Karpas-422 (cell line): ENCODE measurements around the gene HFM1. TPM values are rescaled to one million over a fixed set of nuclear protein-coding genes. Genes with fewer than 3 reads are reported as not detected.
"Not testable (repeated sequence)": the region's sequence is repeated elsewhere in the genome, so short reads cannot be mapped to it uniquely, and the experiment has no call there.

Source experiments
- DNase-seq: peaks from one replicate; pipeline ENCODE4 v3.0.0-alpha.2; 2015
- H2AFZ ChIP-seq: fragments of 200-600 bp; sonication (generic); 2 replicates; pipeline ENCODE4 v1.6.1; 2014; ENCODE audit warnings: antibody characterized with exemption, low read length, mixed read lengths
- H3K27ac ChIP-seq: fragments of 200-600 bp; sonication (generic); 2 replicates; pipeline ENCODE4 v1.5.1; 2014; ENCODE audit warnings: mild to moderate bottlenecking, low read length, moderate library complexity
- H3K27me3 ChIP-seq: fragments of 200-600 bp; sonication (generic); 2 replicates; pipeline ENCODE4 v1.6.1; 2014; ENCODE audit warnings: low read length, mixed read lengths
- H3K36me3 ChIP-seq: fragments of 200-600 bp; sonication (generic); 2 replicates; pipeline ENCODE4 v1.6.1; 2014; ENCODE audit warnings: low read length, mixed read lengths; ENCODE audit not compliant: insufficient read depth
- H3K4me1 ChIP-seq: fragments of 200-600 bp; sonication (generic); 2 replicates; pipeline ENCODE4 v1.6.1; 2014; ENCODE audit warnings: mild to moderate bottlenecking, low read length, mixed read lengths
- H3K4me2 ChIP-seq: fragments of 200-600 bp; sonication (generic); 2 replicates; pipeline ENCODE4 v1.6.1; 2014; ENCODE audit warnings: low read length, low read depth, mild to moderate bottlenecking; ENCODE audit not compliant: poor library complexity, severe bottlenecking
- H3K4me3 ChIP-seq: fragments of 200-600 bp; sonication (generic); 2 replicates; pipeline ENCODE4 v1.5.1; 2014; ENCODE audit warnings: mild to moderate bottlenecking, antibody characterized with exemption, low read length, mixed read lengths
- H3K79me2 ChIP-seq: fragments of 200-600 bp; sonication (generic); 2 replicates; pipeline ENCODE4 v1.6.1; 2014; ENCODE audit warnings: mild to moderate bottlenecking, low read length, mixed read lengths
- H3K9ac ChIP-seq: fragments of 200-600 bp; sonication (generic); 2 replicates; pipeline ENCODE4 v1.6.0; 2014; ENCODE audit warnings: low read length
- H3K9me2 ChIP-seq: fragments of 200-600 bp; sonication (generic), shearing (Covaris generic); replicated peaks from 2 replicates; pipeline ENCODE4 v1.6.0; 2014; ENCODE audit warnings: mild to moderate bottlenecking, low read length, moderate library complexity; ENCODE audit not compliant: insufficient read depth
- H3K9me3 ChIP-seq: fragments of 300-700, 200-600 bp; sonication (generic); 2 replicates; pipeline ENCODE4 v1.6.1; 2014; ENCODE audit warnings: low read length, mixed read lengths
- H4K20me1 ChIP-seq: fragments of 200-600 bp; sonication (generic); 2 replicates; pipeline ENCODE4 v1.6.1; 2014; ENCODE audit warnings: mild to moderate bottlenecking, antibody characterized with exemption, low read length, low read depth; ENCODE audit not compliant: insufficient read depth
- total RNA-seq: library from RNA; depleted of rRNA; stranded (reverse); fragments of >200 nt; shearing (Covaris generic); gene quantifications from 2 replicates; pipeline ENCODE4 v1.2.3, GENCODE V29; 2014; ENCODE audit warnings: low replicate concordance

Gene HFM1
- total RNA-seq, 1 experiment from 2014 or later, result not detected

DNA sequence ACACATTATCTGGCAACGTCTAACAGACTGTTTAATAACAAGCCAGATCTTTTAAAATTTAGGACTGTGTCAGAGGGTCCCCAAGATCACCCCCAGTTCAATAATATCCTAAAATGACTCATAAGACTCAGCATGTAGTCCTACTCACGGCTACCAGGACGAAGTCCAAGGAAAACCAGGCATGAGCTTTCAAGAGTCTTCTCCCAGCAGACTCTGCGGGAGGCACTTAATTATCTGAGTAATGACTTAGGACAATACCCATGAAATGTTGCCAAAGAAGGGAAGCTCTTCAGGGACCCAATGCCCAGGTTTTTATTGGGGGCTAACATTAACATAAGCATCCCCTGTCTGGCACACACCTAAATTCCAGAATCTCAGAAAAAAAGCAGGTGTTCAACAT, 7.0 kb downstream of the HFM1 start:
- Histone ChIP-seq H3K9me3 (no peaks in the 10 kb centered on the region), H3K4me1 (no peaks in the 10 kb centered on the region), H3K27me3 (no peaks in the 10 kb centered on the region), H3K79me2 (no peaks in the 10 kb centered on the region), H3K36me3 (no peaks in the 10 kb centered on the region), H3K4me2 (no peak overlapping the region), H3K4me3 (no peak overlapping the region), H3K27ac (no peak overlapping the region), H4K20me1 (no peaks in the 10 kb centered on the region), H3K9ac (no peak overlapping the region), H2AFZ (no peak overlapping the region), H3K9me2 (no peaks in the 10 kb centered on the region)
- no peak for DNase-seq

DNA sequence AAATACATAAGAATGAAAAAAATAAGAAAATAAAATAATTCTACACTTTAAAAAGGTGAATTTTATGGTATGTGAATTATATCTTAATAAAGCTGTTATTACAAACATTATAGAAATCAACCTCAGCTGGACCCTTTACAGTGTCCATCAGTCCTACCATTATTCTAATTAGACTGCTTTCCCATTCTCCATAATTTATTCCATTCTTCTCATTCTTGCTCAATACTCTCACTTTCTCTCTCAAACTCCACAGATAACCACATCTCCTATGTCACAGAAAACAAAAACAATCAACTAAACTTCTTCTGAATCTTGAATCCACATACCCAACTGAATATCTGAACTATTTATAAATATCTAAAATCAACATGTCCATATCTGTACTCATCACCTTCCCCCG, 11.6 kb downstream of the HFM1 start:
- no peak overlapping the region for H3K27ac ChIP-seq
- no peak overlapping the region for H3K9ac ChIP-seq
- no peaks in the 10 kb centered on the region for H3K79me2 ChIP-seq
- H3K9me3 ChIP-seq, result no peaks in the 10 kb centered on the region
- no peak for DNase-seq
- no peak overlapping the region for H2AFZ ChIP-seq
- H4K20me1 ChIP-seq, result no peaks in the 10 kb centered on the region
- no peaks in the 10 kb centered on the region for H3K27me3 ChIP-seq
- no peaks in the 10 kb centered on the region for H3K4me1 ChIP-seq
- H3K4me2 ChIP-seq, result no peak overlapping the region
- H3K36me3 ChIP-seq, result no peaks in the 10 kb centered on the region
- H3K4me3 ChIP-seq, result no peak overlapping the region
- no peaks in the 10 kb centered on the region for H3K9me2 ChIP-seq

DNA sequence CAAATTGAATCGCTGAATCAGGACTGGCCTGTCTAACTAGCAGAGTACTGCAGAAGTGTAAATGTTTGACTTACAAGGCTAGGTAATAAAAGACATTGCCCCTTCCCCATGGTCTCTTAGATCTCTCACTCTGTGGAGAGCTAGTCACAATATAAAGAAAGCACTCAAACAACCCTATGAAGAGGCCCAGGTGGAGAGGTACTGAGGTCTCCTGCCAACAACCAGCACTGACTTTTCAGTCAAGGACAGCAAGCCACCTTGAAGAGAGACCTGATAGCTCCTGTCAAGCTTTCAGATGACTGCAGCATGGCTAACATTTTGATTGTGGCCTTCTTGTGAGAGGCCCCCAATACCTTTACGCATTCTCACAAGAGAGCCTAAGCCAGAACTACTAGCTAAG, 18.5 kb downstream of the HFM1 start:
- no peaks in the 10 kb centered on the region for H3K79me2 ChIP-seq
- H3K9ac ChIP-seq, result no peak overlapping the region
- H3K4me3 ChIP-seq, result no peak overlapping the region
- no peaks in the 10 kb centered on the region for H3K9me2 ChIP-seq
- H3K36me3 ChIP-seq, result no peaks in the 10 kb centered on the region
- H3K9me3 ChIP-seq, result no peaks in the 10 kb centered on the region
- no peaks in the 10 kb centered on the region for H3K4me1 ChIP-seq
- H3K4me2 ChIP-seq, result no peak overlapping the region
- no peak overlapping the region for H3K27ac ChIP-seq
- H4K20me1 ChIP-seq, result no peaks in the 10 kb centered on the region
- DNase-seq, result no peak
- H2AFZ ChIP-seq, result no peak overlapping the region
- no peaks in the 10 kb centered on the region for H3K27me3 ChIP-seq

DNA sequence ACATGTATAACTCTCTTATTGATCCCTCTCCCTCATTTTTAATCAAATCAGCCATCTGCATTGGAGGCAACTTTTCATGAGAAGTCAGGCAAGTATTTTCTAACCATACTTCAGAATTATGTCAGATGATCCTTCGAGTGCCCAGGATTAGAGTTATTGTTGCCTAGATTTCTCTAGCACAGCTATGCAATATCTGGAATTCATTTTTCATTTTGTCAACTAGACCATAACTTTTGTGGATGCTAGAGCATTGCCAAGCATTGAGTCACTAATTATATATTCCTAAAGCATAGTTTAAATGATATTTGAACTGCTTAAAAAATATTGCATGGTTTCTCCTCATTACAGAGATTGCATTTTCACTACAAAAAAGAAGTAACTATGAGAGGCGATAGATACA, 21.2 kb downstream of the HFM1 start:
- no peak overlapping the region for H3K27ac ChIP-seq
- H4K20me1 ChIP-seq, result no peaks in the 10 kb centered on the region
- H3K36me3 ChIP-seq, result no peaks in the 10 kb centered on the region
- H3K9ac ChIP-seq, result no peak overlapping the region
- H3K27me3 ChIP-seq, result no peaks in the 10 kb centered on the region
- H3K4me3 ChIP-seq, result no peak overlapping the region
- no peaks in the 10 kb centered on the region for H3K4me1 ChIP-seq
- no peak overlapping the region for H2AFZ ChIP-seq
- H3K4me2 ChIP-seq, result no peak overlapping the region
- DNase-seq, result no peak
- no peaks in the 10 kb centered on the region for H3K9me3 ChIP-seq
- no peaks in the 10 kb centered on the region for H3K9me2 ChIP-seq
- H3K79me2 ChIP-seq, result no peaks in the 10 kb centered on the region

DNA sequence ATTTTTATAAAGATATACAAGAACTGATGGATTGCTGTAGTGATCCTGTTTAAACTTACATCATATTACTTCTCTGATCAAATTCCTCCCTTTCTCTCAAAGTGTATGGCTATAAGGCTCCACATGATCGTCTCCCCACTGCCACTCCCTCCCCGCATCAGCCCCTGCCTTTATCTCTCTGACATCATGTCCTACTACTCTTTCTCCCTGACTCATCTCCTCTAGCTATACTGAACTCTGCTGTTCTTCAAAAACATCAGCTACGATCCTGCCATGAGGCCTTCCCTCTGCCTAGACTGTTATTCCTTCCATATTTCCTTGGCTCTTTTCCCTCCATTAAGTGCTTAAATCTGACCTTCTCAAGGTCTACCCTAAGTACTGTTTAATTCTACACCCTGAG, 22.8 kb downstream of the HFM1 start:
- Histone ChIP-seq H3K9me3 (no peaks in the 10 kb centered on the region), H3K9ac (no peak overlapping the region), H2AFZ (no peak overlapping the region), H3K27me3 (no peaks in the 10 kb centered on the region), H3K4me2 (no peak overlapping the region), H4K20me1 (no peaks in the 10 kb centered on the region), H3K36me3 (no peaks in the 10 kb centered on the region), H3K4me1 (no peaks in the 10 kb centered on the region), H3K79me2 (no peaks in the 10 kb centered on the region), H3K4me3 (no peak overlapping the region), H3K9me2 (no peaks in the 10 kb centered on the region), H3K27ac (no peak overlapping the region)
- DNase-seq, result no peak

DNA sequence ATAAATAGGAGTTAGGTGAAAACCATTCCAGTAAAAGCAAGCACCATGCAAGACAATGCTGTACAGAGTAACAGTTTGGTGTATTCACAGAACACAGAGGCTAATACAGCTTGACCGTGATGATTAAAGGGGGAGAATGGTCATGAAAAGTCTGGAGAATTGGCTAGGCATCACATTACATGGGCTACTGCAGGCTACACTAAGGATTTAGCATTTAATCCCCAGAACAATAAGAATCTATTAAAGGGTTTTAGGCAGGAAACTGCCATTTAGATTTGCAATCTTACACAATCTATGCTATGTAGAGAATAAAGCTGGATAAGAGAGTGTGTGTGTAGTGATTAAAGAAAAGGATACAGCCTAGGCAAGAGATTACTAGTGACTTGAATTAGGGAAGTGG, 30.6 kb downstream of the HFM1 start:
- DNase-seq, result no peak
- Histone ChIP-seq H3K4me3 (no peak overlapping the region), H3K9ac (no peak overlapping the region), H3K27ac (no peak overlapping the region), H3K79me2 (no peaks in the 10 kb centered on the region), H4K20me1 (no peaks in the 10 kb centered on the region), H3K4me1 (no peaks in the 10 kb centered on the region), H3K27me3 (no peaks in the 10 kb centered on the region), H3K36me3 (no peaks in the 10 kb centered on the region), H3K4me2 (no peak overlapping the region), H2AFZ (no peak overlapping the region), H3K9me3 (no peaks in the 10 kb centered on the region), H3K9me2 (no peaks in the 10 kb centered on the region)

DNA sequence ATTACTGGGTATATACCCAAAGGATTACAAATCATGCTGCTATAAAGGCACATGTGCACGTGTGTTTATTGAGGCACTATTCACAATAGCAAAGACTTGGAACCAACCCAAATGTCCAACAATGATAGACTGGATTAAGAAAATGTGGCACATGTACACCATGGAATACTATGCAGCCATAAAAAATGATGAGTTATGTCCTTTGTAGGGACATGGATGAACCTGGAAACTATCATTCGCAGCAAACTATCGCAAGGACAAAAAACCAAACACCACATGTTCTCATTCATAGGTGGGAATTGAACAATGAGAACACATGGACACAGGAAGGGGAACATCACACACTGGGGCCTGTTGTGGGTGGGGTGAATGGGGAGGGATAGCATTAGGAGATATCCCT, 32.4 kb downstream of the HFM1 start:
- H3K36me3 ChIP-seq, H3K9me3 ChIP-seq, H3K4me2 ChIP-seq, H3K9ac ChIP-seq, H3K27ac ChIP-seq, H3K4me3 ChIP-seq, H3K27me3 ChIP-seq, H4K20me1 ChIP-seq, DNase-seq, H3K4me1 ChIP-seq, H3K9me2 ChIP-seq, H3K79me2 ChIP-seq, H2AFZ ChIP-seq: not testable (repeated sequence)

DNA sequence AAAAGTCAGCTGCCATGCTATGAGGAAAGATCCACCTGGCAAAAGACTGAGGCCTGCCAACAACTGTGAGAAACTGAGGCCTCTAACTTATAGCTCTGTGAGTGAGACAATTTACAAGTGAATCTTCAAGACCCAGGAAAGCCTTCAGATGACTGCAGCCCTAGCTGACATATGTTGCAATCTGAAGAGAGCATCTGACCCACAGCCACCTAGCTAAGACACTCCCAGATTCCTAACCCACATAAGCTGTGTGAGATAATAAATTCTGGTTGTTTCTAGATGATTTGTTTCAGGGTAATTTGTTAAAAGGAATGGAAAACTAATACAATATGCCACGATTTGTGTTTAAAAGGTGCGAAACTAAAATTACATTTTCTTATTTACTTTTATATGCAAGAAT, 55.1 kb downstream of the HFM1 start:
- H3K79me2 ChIP-seq, result no peaks in the 10 kb centered on the region
- H2AFZ ChIP-seq, result no peak overlapping the region
- no peaks in the 10 kb centered on the region for H3K9me2 ChIP-seq
- no peaks in the 10 kb centered on the region for H3K4me1 ChIP-seq
- no peaks in the 10 kb centered on the region for H4K20me1 ChIP-seq
- no peaks in the 10 kb centered on the region for H3K9me3 ChIP-seq
- DNase-seq, result no peak
- no peaks in the 10 kb centered on the region for H3K36me3 ChIP-seq
- no peak overlapping the region for H3K4me3 ChIP-seq
- H3K27me3 ChIP-seq, result no peaks in the 10 kb centered on the region
- H3K4me2 ChIP-seq, result no peak overlapping the region
- H3K9ac ChIP-seq, result no peak overlapping the region
- no peak overlapping the region for H3K27ac ChIP-seq

DNA sequence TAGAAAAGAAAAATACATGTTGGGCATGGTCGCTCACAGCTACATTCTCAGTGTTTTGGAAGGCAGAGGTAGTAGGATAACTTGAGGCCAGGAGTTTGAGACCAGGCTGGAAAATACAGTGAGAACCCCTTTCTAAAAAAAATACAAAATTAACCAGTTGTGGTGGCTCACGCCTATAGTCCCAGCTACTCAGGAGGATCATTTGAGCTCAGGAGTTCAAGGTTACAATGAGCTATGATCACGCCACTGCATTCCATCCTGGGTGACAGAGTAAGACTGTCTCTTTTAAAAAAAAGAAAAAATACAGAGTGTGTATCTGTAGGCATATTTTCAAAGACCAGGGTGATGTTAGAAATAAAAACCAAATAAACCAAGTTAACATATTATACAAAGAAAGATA, 57.8 kb downstream of the HFM1 start:
- H4K20me1 ChIP-seq, result no peaks in the 10 kb centered on the region
- no peaks in the 10 kb centered on the region for H3K27me3 ChIP-seq
- H3K9me3 ChIP-seq, result no peaks in the 10 kb centered on the region
- no peaks in the 10 kb centered on the region for H3K36me3 ChIP-seq
- H2AFZ ChIP-seq, result no peak overlapping the region
- DNase-seq, result no peak
- H3K4me3 ChIP-seq, result no peak overlapping the region
- no peaks in the 10 kb centered on the region for H3K79me2 ChIP-seq
- no peaks in the 10 kb centered on the region for H3K9me2 ChIP-seq
- H3K9ac ChIP-seq, result no peak overlapping the region
- H3K27ac ChIP-seq, result no peak overlapping the region
- no peak overlapping the region for H3K4me2 ChIP-seq
- no peaks in the 10 kb centered on the region for H3K4me1 ChIP-seq
